Liver (tissue), 9 donors: ENCODE measurements around the gene ERC2. TPM values are rescaled to one million over a fixed set of nuclear protein-coding genes. Genes with fewer than 3 reads are reported as not detected.

Experiments used
- DNase-seq: peaks from one replicate; pipeline ENCODE4 v3.0.0-alpha.2; 2017; ENCODE audit warnings: low spot score
- H3K27ac ChIP-seq, 2 donors: one replicate each; pipeline ENCODE4 v1.7.0; 2013; ENCODE audit warnings: inconsistent platforms in 2 of 2, low read length in 2 of 2, control low read depth in 1 of 2, low read depth in 1 of 2, mild to moderate bottlenecking in 1 of 2
- H3K27me3 ChIP-seq, 4 donors: one replicate each; pipeline versions ENCODE4 v1.6.1 to v1.7.0; 2013; ENCODE audit warnings: low read length in 3 of 4, inconsistent platforms in 1 of 4, mild to moderate bottlenecking in 1 of 4, moderate library complexity in 1 of 4; ENCODE audit not compliant: control insufficient read depth in 4 of 4, insufficient read depth in 4 of 4
- H3K36me3 ChIP-seq, 4 donors: one replicate each; pipeline versions ENCODE4 v1.6.1 to v1.7.0; 2013; ENCODE audit warnings: low read length in 3 of 4, mild to moderate bottlenecking in 3 of 4, low read depth in 1 of 4, moderate library complexity in 1 of 4; ENCODE audit not compliant: control insufficient read depth in 4 of 4, insufficient read depth in 3 of 4
- H3K4me1 ChIP-seq, 4 donors: one replicate each; pipeline versions ENCODE4 v1.6.1 to v1.7.0; 2013; ENCODE audit warnings: low read length in 3 of 4, mild to moderate bottlenecking in 3 of 4, moderate library complexity in 1 of 4; ENCODE audit not compliant: control insufficient read depth in 4 of 4, insufficient read depth in 4 of 4
- H3K4me3 ChIP-seq, 3 donors: one replicate each; pipeline versions ENCODE4 v1.6.1 to v1.7.0; 2013; ENCODE audit warnings: low read length in 3 of 3, control low read depth in 1 of 3, low read depth in 1 of 3, mild to moderate bottlenecking in 1 of 3
- H3K9ac ChIP-seq, 2 donors: one replicate each; pipeline ENCODE4 v1.7.0; 2013; ENCODE audit warnings: low read length in 2 of 2, mild to moderate bottlenecking in 2 of 2, moderate library complexity in 2 of 2, control low read depth in 1 of 2, low read depth in 1 of 2
- H3K9me3 ChIP-seq, 4 donors: one replicate each; pipeline versions ENCODE4 v1.6.1 to v1.7.0; 2013; ENCODE audit warnings: low read length in 3 of 4; ENCODE audit not compliant: control insufficient read depth in 4 of 4
- FOXA1 ChIP-seq: IDR thresholded peaks from 2 replicates; pipeline ENCODE4 v1.6.1; 2016; ENCODE audit warnings: antibody characterized with exemption
- FOXA2 ChIP-seq: IDR thresholded peaks from 2 replicates; pipeline ENCODE4 v1.6.1; 2016; ENCODE audit warnings: antibody characterized with exemption
- GABPA ChIP-seq, 2 donors: IDR thresholded peaks in 1 of 2; conservative IDR thresholded peaks in 1 of 2; 2 replicates each; pipeline ENCODE4 v1.6.1; 2016; ENCODE audit warnings: antibody characterized with exemption in 2 of 2, mild to moderate bottlenecking in 1 of 2, moderate library complexity in 1 of 2
- HNF4A ChIP-seq, 2 donors: conservative IDR thresholded peaks; 2 replicates each; pipeline ENCODE4 v1.6.1; 2016; ENCODE audit warnings: antibody characterized with exemption in 2 of 2, mild to moderate bottlenecking in 2 of 2
- HNF4G ChIP-seq: IDR thresholded peaks from 2 replicates; pipeline ENCODE4 v1.6.1; 2016; ENCODE audit warnings: antibody characterized with exemption
- NR2F2 ChIP-seq: IDR thresholded peaks from 2 replicates; pipeline ENCODE4 v1.6.1; 2016; ENCODE audit warnings: antibody characterized with exemption
- RAD21 ChIP-seq, 2 donors: IDR thresholded peaks; 2 replicates each; pipeline ENCODE4 v1.6.1; 2016; ENCODE audit warnings: antibody characterized with exemption in 2 of 2, mild to moderate bottlenecking in 2 of 2
- REST ChIP-seq: IDR thresholded peaks from 2 replicates; pipeline ENCODE4 v1.6.1; 2016; ENCODE audit warnings: antibody characterized with exemption, mild to moderate bottlenecking
- RXRA ChIP-seq, 2 donors: IDR thresholded peaks; 2 replicates each; pipeline ENCODE4 v1.6.1; 2017 to 2018; ENCODE audit warnings: antibody characterized with exemption in 2 of 2, mild to moderate bottlenecking in 1 of 2
- SP1 ChIP-seq: IDR thresholded peaks from 2 replicates; pipeline ENCODE4 v1.6.1; 2018; ENCODE audit warnings: antibody characterized with exemption, mild to moderate bottlenecking
- YY1 ChIP-seq: IDR thresholded peaks from 2 replicates; pipeline ENCODE4 v1.6.1; 2016; ENCODE audit warnings: antibody characterized with exemption, mild to moderate bottlenecking
- WGBS: extraction: QIAGEN DNeasy Blood & Tissue Kit; methylation state at CpG from one replicate; pipeline ENCODE4 v1.1.7; 2013; 5-methylcytosine and 5-hydroxymethylcytosine counted together
- polyA plus RNA-seq, 2 donors: library from polyadenylated mRNA; stranded (reverse) in 1 of 2; unstranded in 1 of 2; fragments of 200-250 nt in 1 of 2; fragments of >200 nt in 1 of 2; fragmentation: Nextera tagmentation in 1 of 2; extraction: Ambion mirVana in 1 of 2; gene quantifications; one replicate each; pipeline versions ENCODE4 v1.2.1 to v1.2.3, GENCODE V29; 2013 to 2015
- total RNA-seq, 2 donors: library from RNA; depleted of rRNA; stranded (reverse); fragments of >200 nt; gene quantifications; one replicate each; pipeline ENCODE4 v1.2.3, GENCODE V29; 2014
- TF ChIP-seq, protein P1 (sequence below): fragments of 150-350 bp; IDR thresholded peaks from 2 replicates; pipeline ENCODE4 v1.5.1; 2017; ENCODE audit warnings: improper control_type of control experiment, low read depth, low read length; ENCODE audit not compliant: missing input control
- TF ChIP-seq, protein P2 (sequence below): IDR thresholded peaks from 2 replicates; pipeline ENCODE4 v1.6.1; 2016; ENCODE audit warnings: antibody characterized with exemption
- TF ChIP-seq, protein P3 (sequence below): IDR thresholded peaks from 2 replicates; pipeline ENCODE4 v1.6.1; 2016; ENCODE audit warnings: antibody characterized with exemption
- TF ChIP-seq, protein P4 (sequence below): IDR thresholded peaks from 2 replicates; pipeline ENCODE4 v1.6.1; 2016; ENCODE audit warnings: antibody characterized with exemption
- donor health status: healthy.
- donor health status: healthy.
- donor health status: healthy.
- donor health status: healthy.
- donor health status: healthy.

The ERC2 gene
- total and polyA plus RNA-seq, 4 donors = 0.14 to 0.25 TPM; not detected in 2

DNA sequence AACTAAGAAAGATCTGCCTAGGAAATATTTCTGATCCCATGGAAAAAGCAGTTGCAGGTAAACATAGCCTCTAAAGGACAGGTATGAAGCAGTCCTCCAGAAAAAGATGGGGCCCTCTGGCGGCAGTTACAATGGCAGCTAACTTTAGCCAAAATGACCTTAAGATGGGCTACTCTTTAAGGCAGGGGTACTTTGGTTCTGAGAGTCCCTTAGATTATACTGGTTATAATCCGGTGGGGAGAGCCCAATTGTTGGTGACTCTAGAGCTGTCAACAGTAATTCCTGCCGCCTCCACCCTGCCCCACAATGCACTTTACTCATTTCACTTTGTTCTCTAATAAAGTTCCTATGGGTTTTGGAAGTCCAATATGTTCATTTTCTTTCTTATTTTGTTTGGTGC, 568.4 kb downstream of the ERC2 start:
- no peak for DNase-seq
- no peaks in the 10 kb centered on the region for H3K9me3 ChIP-seq
- H3K36me3 ChIP-seq = no peaks in the 10 kb centered on the region
- TF ChIP-seq, protein P1, sequence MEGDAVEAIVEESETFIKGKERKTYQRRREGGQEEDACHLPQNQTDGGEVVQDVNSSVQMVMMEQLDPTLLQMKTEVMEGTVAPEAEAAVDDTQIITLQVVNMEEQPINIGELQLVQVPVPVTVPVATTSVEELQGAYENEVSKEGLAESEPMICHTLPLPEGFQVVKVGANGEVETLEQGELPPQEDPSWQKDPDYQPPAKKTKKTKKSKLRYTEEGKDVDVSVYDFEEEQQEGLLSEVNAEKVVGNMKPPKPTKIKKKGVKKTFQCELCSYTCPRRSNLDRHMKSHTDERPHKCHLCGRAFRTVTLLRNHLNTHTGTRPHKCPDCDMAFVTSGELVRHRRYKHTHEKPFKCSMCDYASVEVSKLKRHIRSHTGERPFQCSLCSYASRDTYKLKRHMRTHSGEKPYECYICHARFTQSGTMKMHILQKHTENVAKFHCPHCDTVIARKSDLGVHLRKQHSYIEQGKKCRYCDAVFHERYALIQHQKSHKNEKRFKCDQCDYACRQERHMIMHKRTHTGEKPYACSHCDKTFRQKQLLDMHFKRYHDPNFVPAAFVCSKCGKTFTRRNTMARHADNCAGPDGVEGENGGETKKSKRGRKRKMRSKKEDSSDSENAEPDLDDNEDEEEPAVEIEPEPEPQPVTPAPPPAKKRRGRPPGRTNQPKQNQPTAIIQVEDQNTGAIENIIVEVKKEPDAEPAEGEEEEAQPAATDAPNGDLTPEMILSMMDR = peak; percentile 35
- TF ChIP-seq, protein P2, sequence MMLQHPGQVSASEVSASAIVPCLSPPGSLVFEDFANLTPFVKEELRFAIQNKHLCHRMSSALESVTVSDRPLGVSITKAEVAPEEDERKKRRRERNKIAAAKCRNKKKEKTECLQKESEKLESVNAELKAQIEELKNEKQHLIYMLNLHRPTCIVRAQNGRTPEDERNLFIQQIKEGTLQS = no peak
- peak; percentile 57 to 71 for TF ChIP-seq RAD21 (IDR thresholded peaks at IDR 0.05)
- H3K27ac ChIP-seq = no peak overlapping the region
- WGBS = 49% methylated on average over 3 of the region's 3 CpGs
- no peak overlapping the region for H3K4me3 ChIP-seq
- no peaks in the 10 kb centered on the region for H3K4me1 ChIP-seq
- no peak overlapping the region for H3K9ac ChIP-seq
- no peaks in the 10 kb centered on the region for H3K27me3 ChIP-seq

DNA sequence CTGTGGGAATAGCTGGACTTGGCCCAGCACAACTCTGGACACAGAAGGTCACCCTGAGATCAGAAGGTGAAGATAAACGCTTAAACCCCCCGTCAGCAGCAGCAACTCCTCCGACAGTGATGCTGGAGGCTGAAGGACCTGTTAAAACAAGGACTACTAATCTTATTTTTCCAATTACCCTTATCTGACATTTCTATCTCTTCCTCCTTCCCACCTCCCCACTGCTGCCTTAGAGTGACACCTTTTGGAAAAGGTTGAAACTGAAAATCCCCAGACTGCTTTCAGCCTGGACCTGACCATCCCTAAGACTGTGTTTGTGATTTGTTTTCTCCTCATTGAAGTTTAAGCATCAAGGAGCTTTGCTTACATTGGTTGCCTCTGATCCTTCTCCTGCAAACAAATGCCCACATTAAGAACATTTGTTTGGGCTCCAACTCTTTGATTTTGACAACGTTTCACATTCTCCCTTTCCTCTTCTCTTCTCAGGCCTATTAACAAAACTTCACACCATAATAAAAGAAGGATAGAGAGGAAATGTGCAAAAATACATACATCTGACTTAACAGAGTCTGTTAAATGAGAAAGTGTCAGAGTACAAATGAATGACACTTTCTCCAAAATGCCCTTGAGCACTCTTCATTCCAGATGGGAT, 570.6 kb downstream of the ERC2 start:
- H3K36me3 ChIP-seq = no peaks in the 10 kb centered on the region
- no peaks in the 10 kb centered on the region for H3K27me3 ChIP-seq
- no peaks in the 10 kb centered on the region for H3K9me3 ChIP-seq
- DNase-seq = no peak
- peak; percentile 59 to 66 for TF ChIP-seq RAD21 (IDR thresholded peaks at IDR 0.05)
- TF ChIP-seq, protein P3, sequence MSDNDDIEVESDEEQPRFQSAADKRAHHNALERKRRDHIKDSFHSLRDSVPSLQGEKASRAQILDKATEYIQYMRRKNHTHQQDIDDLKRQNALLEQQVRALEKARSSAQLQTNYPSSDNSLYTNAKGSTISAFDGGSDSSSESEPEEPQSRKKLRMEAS = no peak
- TF ChIP-seq FOXA2 = no peak
- no peak for TF ChIP-seq HNF4A (conservative IDR thresholded peaks at IDR 0.05)
- TF ChIP-seq FOXA1 = no peak
- TF ChIP-seq, protein P1 = peak; percentile 23
- no peak overlapping the region for H3K27ac ChIP-seq
- H3K4me3 ChIP-seq = no peak overlapping the region
- WGBS = 40% methylated on average over 4 of the region's 4 CpGs
- H3K4me1 ChIP-seq = no peaks in the 10 kb centered on the region
- no peak overlapping the region for H3K9ac ChIP-seq

DNA sequence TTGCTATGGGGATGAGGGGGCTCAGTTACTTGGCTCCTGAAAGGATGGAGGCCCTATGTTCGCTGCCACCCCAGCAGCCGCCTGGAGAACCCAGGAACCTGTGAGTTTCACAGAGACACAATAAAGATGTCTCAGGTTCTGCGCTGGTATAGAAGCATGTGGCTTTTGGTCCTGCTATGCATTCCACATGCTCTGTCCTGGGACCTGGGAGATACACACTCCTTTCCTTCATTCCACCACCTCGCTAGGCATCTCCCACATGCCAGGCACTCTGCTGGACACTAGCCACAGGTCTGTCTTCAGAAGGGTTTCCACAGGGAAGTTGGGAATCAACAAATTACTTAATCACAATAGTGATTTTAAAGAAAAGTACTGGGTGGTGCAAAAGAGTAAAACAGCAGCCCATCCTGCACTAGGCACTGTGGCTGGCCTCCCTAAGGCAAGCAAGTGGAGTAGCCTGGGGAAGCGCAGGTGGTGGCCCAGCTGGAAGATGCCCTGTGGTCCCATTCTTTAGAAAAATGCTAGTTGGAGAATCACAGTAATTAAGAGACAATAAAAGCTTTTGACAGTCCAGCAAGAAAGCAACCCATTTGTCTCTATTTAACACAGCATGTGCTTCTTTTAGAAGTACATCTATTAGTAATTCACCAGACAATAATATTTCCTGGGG, 572.2 kb downstream of the ERC2 start:
- no peaks in the 10 kb centered on the region for H3K4me1 ChIP-seq
- no peak overlapping the region for H3K9ac ChIP-seq
- H3K27me3 ChIP-seq = peaks cover 0 to 5% (median 0%) of the 10 kb centered on the region in 4 donors
- no peak for DNase-seq
- H3K4me3 ChIP-seq = no peak overlapping the region
- H3K27ac ChIP-seq = no peak overlapping the region
- H3K9me3 ChIP-seq = no peaks in the 10 kb centered on the region
- WGBS = 94% methylated on average over 5 of the region's 5 CpGs
- H3K36me3 ChIP-seq = no peaks in the 10 kb centered on the region
- TF ChIP-seq YY1 = no peak
- TF ChIP-seq REST = no peak
- no peak for TF ChIP-seq HNF4G
- TF ChIP-seq GABPA (IDR thresholded peaks at IDR 0.05 in 1 of 2, conservative IDR thresholded peaks at IDR 0.05 in 1 of 2) = no peak
- no peak for TF ChIP-seq HNF4A (conservative IDR thresholded peaks at IDR 0.05)
- TF ChIP-seq, protein P4, sequence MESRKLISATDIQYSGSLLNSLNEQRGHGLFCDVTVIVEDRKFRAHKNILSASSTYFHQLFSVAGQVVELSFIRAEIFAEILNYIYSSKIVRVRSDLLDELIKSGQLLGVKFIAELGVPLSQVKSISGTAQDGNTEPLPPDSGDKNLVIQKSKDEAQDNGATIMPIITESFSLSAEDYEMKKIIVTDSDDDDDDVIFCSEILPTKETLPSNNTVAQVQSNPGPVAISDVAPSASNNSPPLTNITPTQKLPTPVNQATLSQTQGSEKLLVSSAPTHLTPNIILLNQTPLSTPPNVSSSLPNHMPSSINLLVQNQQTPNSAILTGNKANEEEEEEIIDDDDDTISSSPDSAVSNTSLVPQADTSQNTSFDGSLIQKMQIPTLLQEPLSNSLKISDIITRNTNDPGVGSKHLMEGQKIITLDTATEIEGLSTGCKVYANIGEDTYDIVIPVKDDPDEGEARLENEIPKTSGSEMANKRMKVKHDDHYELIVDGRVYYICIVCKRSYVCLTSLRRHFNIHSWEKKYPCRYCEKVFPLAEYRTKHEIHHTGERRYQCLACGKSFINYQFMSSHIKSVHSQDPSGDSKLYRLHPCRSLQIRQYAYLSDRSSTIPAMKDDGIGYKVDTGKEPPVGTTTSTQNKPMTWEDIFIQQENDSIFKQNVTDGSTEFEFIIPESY = no peak
- no peak for TF ChIP-seq RAD21 (IDR thresholded peaks at IDR 0.05)
- no peak for TF ChIP-seq SP1
- TF ChIP-seq NR2F2 = no peak
- TF ChIP-seq, protein P2 = no peak
- TF ChIP-seq FOXA2 = no peak
- no peak for TF ChIP-seq RXRA (IDR thresholded peaks at IDR 0.05)
- no peak for TF ChIP-seq FOXA1
